NK-92 (cell line): ENCODE data around the gene CEMIP2.
"Not testable (repeated sequence)": the region's sequence is repeated elsewhere in the genome, so short reads cannot be mapped to it uniquely, and the experiment has no call there.

Experiments
- DNase-seq: peaks from one replicate; lab custom pipeline; 2025; ENCODE audit not compliant: unreplicated experiment; lab: John Stamatoyannopoulos, UW

CEMIP2 gene

GRCh38 chr9:71719562-71719961, 48.8 kb downstream of the CEMIP2 start:
- no peak for DNase-seq

GRCh38 chr9:71719088-71719487, 49.2 kb downstream of the CEMIP2 start:
- no peak for DNase-seq

- DNase-seq: no peak
Observed at GRCh38 chr9:71716138-71716909, 52.0 kb downstream of the CEMIP2 start.

- no peak for DNase-seq
Observed at GRCh38 chr9:71710856-71711255, 57.5 kb downstream of the CEMIP2 start.

GRCh38 chr9:71710201-71710600, 58.1 kb downstream of the CEMIP2 start:
- no peak for DNase-seq

- DNase-seq: no peak
Observed at GRCh38 chr9:71709384-71709783, 58.9 kb downstream of the CEMIP2 start.

GRCh38 chr9:71706176-71706575, 62.1 kb downstream of the CEMIP2 start:
- DNase-seq: no peak

GRCh38 chr9:71704796-71705195, 63.5 kb downstream of the CEMIP2 start:
- DNase-seq: no peak

GRCh38 chr9:71703172-71703872, 65.0 kb downstream of the CEMIP2 start:
- DNase-seq: no peak

- no peak for DNase-seq
Observed at GRCh38 chr9:71697882-71698281, 70.4 kb downstream of the CEMIP2 start.

GRCh38 chr9:71694332-71694731, 74.0 kb downstream of the CEMIP2 start:
- DNase-seq: no peak

- DNase-seq: no peak
Observed at GRCh38 chr9:71693607-71694006, 74.7 kb downstream of the CEMIP2 start.

GRCh38 chr9:71692337-71692736, 76.0 kb downstream of the CEMIP2 start:
- no peak for DNase-seq

- DNase-seq: not testable (repeated sequence)
Observed at GRCh38 chr9:71691576-71691975, 76.7 kb downstream of the CEMIP2 start.

- DNase-seq: no peak
Observed at GRCh38 chr9:71690689-71691435, 77.5 kb downstream of the CEMIP2 start.

- DNase-seq: no peak
Observed at GRCh38 chr9:71690063-71690688, 78.1 kb downstream of the CEMIP2 start.

- DNase-seq: no peak
Observed at GRCh38 chr9:71687676-71688075, 80.6 kb downstream of the CEMIP2 start.

- no peak for DNase-seq
Observed at GRCh38 chr9:71685988-71686387, 82.3 kb downstream of the CEMIP2 start.

- no peak for DNase-seq
Observed at GRCh38 chr9:71685394-71685793, 82.9 kb downstream of the CEMIP2 start.

- DNase-seq: no peak
Observed at GRCh38 chr9:71684566-71684965, 83.7 kb downstream of the CEMIP2 start.

GRCh38 chr9:71683598-71684235, 84.6 kb downstream of the CEMIP2 start:
- no peak for DNase-seq
